KMS-11 (cell line): ENCODE data around the gene CD3D.

ENCODE experiments used
- H2AFZ ChIP-seq: fragments of 200-600 bp; sonication (generic); 2 replicates; pipeline ENCODE4 v1.6.1; 2016; ENCODE audit warnings: antibody characterized with exemption, mixed run types, low read depth
- H3K27ac ChIP-seq: fragments of 200-600 bp; sonication (generic); 2 replicates; pipeline ENCODE4 v1.6.1; 2016; ENCODE audit warnings: mild to moderate bottlenecking, mixed run types
- H3K27me3 ChIP-seq: fragments of 200-600 bp; sonication (generic); 2 replicates; pipeline ENCODE4 v1.6.1; 2017; ENCODE audit warnings: mild to moderate bottlenecking, low read depth, mixed run types, moderate library complexity; ENCODE audit not compliant: insufficient read depth
- H3K36me3 ChIP-seq: fragments of 200-600 bp; sonication (generic); 2 replicates; pipeline ENCODE4 v1.6.1; 2017; ENCODE audit warnings: mild to moderate bottlenecking, mixed run types; ENCODE audit not compliant: insufficient read depth
- H3K4me1 ChIP-seq: fragments of 200-600 bp; sonication (generic); 2 replicates; pipeline ENCODE4 v1.6.1; 2016; ENCODE audit warnings: mild to moderate bottlenecking, low read depth, mixed run types; ENCODE audit not compliant: poor library complexity, severe bottlenecking
- H3K4me2 ChIP-seq: fragments of 200-600 bp; sonication (generic); 2 replicates; pipeline ENCODE4 v1.7.0; 2016; ENCODE audit warnings: mild to moderate bottlenecking, mixed run types
- H3K4me3 ChIP-seq: fragments of 200-600 bp; sonication (generic); IDR thresholded peaks from 2 replicates; pipeline ENCODE4 v1.6.1; 2017; ENCODE audit warnings: low read depth, low read length, mixed read lengths; ENCODE audit not compliant: insufficient read depth
- H3K79me2 ChIP-seq: fragments of 200-600 bp; sonication (generic); 2 replicates; pipeline ENCODE4 v1.6.1; 2016; ENCODE audit warnings: low read depth, mixed run types; ENCODE audit not compliant: insufficient read depth
- H3K9ac ChIP-seq: fragments of 200-600 bp; sonication (generic); 2 replicates; pipeline ENCODE4 v1.6.1; 2016; ENCODE audit warnings: mild to moderate bottlenecking, mixed run types
- H4K20me1 ChIP-seq: fragments of 200-600 bp; sonication (generic); 2 replicates; pipeline ENCODE4 v1.6.1; 2016; ENCODE audit warnings: mild to moderate bottlenecking, mixed run types; ENCODE audit not compliant: insufficient read depth
- TF ChIP-seq, protein P1 (sequence below): fragments of 200-600 bp; sonication (generic); conservative IDR thresholded peaks from 2 replicates; pipeline ENCODE4 v1.6.1; 2017; ENCODE audit warnings: low read depth, mild to moderate bottlenecking, antibody characterized with exemption, low read length, moderate library complexity, mixed read lengths

The CD3D gene

GRCh38 chr11:118379497-118379896, 37.0 kb upstream of the CD3D start:
- Histone ChIP-seq H2AFZ (no peak overlapping the region), H3K4me2 (no peak overlapping the region), H3K9ac (no peak overlapping the region), H3K27me3 (no peaks in the 10 kb centered on the region), H3K36me3 (no peaks in the 10 kb centered on the region), H3K4me3 (no peak overlapping the region), H3K27ac (no peak overlapping the region), H3K79me2 (no peaks in the 10 kb centered on the region), H4K20me1 (no peaks in the 10 kb centered on the region), H3K4me1 (no peaks in the 10 kb centered on the region)
- TF ChIP-seq, protein P1, sequence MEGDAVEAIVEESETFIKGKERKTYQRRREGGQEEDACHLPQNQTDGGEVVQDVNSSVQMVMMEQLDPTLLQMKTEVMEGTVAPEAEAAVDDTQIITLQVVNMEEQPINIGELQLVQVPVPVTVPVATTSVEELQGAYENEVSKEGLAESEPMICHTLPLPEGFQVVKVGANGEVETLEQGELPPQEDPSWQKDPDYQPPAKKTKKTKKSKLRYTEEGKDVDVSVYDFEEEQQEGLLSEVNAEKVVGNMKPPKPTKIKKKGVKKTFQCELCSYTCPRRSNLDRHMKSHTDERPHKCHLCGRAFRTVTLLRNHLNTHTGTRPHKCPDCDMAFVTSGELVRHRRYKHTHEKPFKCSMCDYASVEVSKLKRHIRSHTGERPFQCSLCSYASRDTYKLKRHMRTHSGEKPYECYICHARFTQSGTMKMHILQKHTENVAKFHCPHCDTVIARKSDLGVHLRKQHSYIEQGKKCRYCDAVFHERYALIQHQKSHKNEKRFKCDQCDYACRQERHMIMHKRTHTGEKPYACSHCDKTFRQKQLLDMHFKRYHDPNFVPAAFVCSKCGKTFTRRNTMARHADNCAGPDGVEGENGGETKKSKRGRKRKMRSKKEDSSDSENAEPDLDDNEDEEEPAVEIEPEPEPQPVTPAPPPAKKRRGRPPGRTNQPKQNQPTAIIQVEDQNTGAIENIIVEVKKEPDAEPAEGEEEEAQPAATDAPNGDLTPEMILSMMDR, result no peak

DNA sequence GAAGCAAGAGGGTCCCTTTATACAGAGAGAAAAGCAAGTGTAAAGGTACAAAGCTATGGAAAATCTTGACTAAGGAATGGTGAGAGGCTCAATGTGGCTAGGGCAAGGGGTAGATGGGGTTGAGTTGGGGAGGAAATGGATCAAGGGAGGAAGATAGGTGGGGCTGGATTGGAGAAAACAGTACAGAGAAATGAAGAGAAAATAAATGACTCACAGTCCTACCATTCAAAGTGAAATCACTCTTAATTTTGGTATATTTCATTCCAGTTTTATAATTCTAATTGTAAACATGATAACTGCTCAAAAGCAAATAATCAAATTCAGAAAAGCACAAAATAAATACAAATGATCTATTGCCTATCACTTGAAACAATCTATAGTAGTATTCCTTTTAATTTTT, 33.5 kb upstream of the CD3D start:
- Histone ChIP-seq H3K9ac (no peak overlapping the region), H3K27me3 (no peaks in the 10 kb centered on the region), H4K20me1 (0 out of 2 replicates have a peak, but pooled peaks cover 3% of the 10 kb centered on the region), H3K27ac (no peak overlapping the region), H3K4me3 (no peak overlapping the region), H3K4me1 (peaks cover 5% of the 10 kb centered on the region), H3K4me2 (no peak overlapping the region), H3K36me3 (no peaks in the 10 kb centered on the region; the same call in 1 of the 2 replicates), H3K79me2 (no peaks in the 10 kb centered on the region), H2AFZ (no peak overlapping the region)
- TF ChIP-seq, protein P1, result no peak

DNA sequence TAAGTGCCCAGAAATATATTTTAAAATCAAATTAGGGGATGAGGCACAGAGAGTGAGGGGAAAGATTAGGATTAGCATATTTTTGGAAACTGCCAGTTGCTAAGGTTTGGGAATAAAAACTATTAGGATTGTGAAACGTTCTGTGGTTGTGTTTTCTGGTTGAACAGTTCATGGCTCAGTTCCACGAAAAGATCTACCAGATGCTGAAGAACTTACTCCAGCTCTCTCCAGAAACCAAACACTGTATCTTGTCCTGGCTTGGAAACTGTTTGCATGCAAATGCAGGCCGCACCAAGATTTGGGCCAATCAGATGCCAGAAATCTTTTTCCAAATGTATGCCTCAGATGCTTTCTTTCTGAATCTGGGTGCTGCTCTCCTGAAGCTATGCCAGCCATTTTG, 32.2 kb upstream of the CD3D start:
- TF ChIP-seq, protein P1, result no peak
- Histone ChIP-seq H3K27me3 (no peaks in the 10 kb centered on the region), H3K4me1 (peaks cover 15% of the 10 kb centered on the region), H3K9ac (no peak overlapping the region), H4K20me1 (0 out of 2 replicates have a peak, but pooled peaks cover 3% of the 10 kb centered on the region), H3K36me3 (no peaks in the 10 kb centered on the region; the same call in 1 of the 2 replicates), H3K4me3 (no peak overlapping the region), H2AFZ (no peak overlapping the region), H3K4me2 (no peak overlapping the region), H3K79me2 (no peaks in the 10 kb centered on the region), H3K27ac (no peak overlapping the region)

- no peaks in the 10 kb centered on the region; the same call in 1 of the 2 replicates for H3K36me3 ChIP-seq
- no peak overlapping the region for H3K4me3 ChIP-seq
- H3K27ac ChIP-seq, result no peak overlapping the region
- no peak overlapping the region for H3K9ac ChIP-seq
- H2AFZ ChIP-seq, result no peak overlapping the region
- H3K79me2 ChIP-seq, result no peaks in the 10 kb centered on the region
- H3K4me2 ChIP-seq, result no peak overlapping the region
- 0 out of 2 replicates have a peak, but pooled peaks cover 3% of the 10 kb centered on the region for H4K20me1 ChIP-seq
- TF ChIP-seq, protein P1, result no peak
- peaks cover 15% of the 10 kb centered on the region for H3K4me1 ChIP-seq
- H3K27me3 ChIP-seq, result no peaks in the 10 kb centered on the region
Measured at GRCh38 chr11:118373871-118374270, 31.4 kb upstream of the CD3D start.
